Fibroblast of lung (primary cell): ENCODE measurements around the gene TRAF6. TPM values are rescaled to one million over a fixed set of nuclear protein-coding genes. Genes with fewer than 3 reads are reported as not detected.

ENCODE experiments used
- DNase-seq, 2 donors: peaks; one replicate each; pipeline versions ENCODE4 v3.0.0 to v3.0.0-alpha.2; 2010; ENCODE audit warnings: low read depth in 2 of 2
- H2AFZ ChIP-seq: 2 replicates; pipeline ENCODE4 v1.5.1; 2012; ENCODE audit warnings: low read length, control low read depth, inconsistent platforms
- H3K27ac ChIP-seq: 2 replicates; pipeline ENCODE4 v1.5.1; 2011; ENCODE audit warnings: low read length, control low read depth; ENCODE audit not compliant: insufficient read depth
- H3K27me3 ChIP-seq: 2 replicates; pipeline ENCODE4 v1.5.1; 2011; ENCODE audit warnings: mild to moderate bottlenecking, low read length; ENCODE audit not compliant: control insufficient read depth, insufficient read depth
- H3K36me3 ChIP-seq: 2 replicates; pipeline ENCODE4 v1.5.1; 2011; ENCODE audit warnings: low read length; ENCODE audit not compliant: control insufficient read depth, insufficient read depth
- H3K4me1 ChIP-seq: 2 replicates; pipeline ENCODE4 v1.5.1; 2011; ENCODE audit warnings: low read length; ENCODE audit not compliant: control insufficient read depth, insufficient read depth; ENCODE audit errors: extremely low read depth
- H3K4me2 ChIP-seq: 2 replicates; pipeline ENCODE4 v1.5.1; 2011; ENCODE audit warnings: low read length, control low read depth; ENCODE audit not compliant: insufficient read depth; ENCODE audit errors: extremely low read depth
- H3K4me3 ChIP-seq, 4 experiments: fragments of 200-600 bp in 1 of 4; sonication (generic) in 1 of 4; replicated peaks in 1 of 4; 2 replicates each; pipeline ENCODE4 v1.5.1; 2011 to 2016; ENCODE audit warnings: low read length in 4 of 4, low read depth in 3 of 4, mild to moderate bottlenecking in 3 of 4, control low read depth in 2 of 4, inconsistent platforms in 1 of 4, mixed read lengths in 1 of 4; ENCODE audit not compliant: insufficient read depth in 1 of 4; ENCODE audit errors: control extremely low read depth in 1 of 4
- H3K79me2 ChIP-seq: 2 replicates; pipeline ENCODE4 v1.5.1; 2012; ENCODE audit warnings: mild to moderate bottlenecking, low read length, inconsistent platforms; ENCODE audit not compliant: control insufficient read depth, insufficient read depth
- H3K9ac ChIP-seq: 2 replicates; pipeline ENCODE4 v1.5.1; 2011; ENCODE audit warnings: mild to moderate bottlenecking, low read length, control low read depth; ENCODE audit not compliant: insufficient read depth
- H3K9me3 ChIP-seq: 2 replicates; pipeline ENCODE4 v1.5.1; 2012; ENCODE audit warnings: low read depth, low read length; ENCODE audit not compliant: control insufficient read depth, insufficient read depth
- H4K20me1 ChIP-seq: 2 replicates; pipeline ENCODE4 v1.5.1; 2011; ENCODE audit warnings: low read length; ENCODE audit not compliant: control insufficient read depth, insufficient read depth; ENCODE audit errors: extremely low read depth
- CTCF ChIP-seq, 2 donors: IDR thresholded peaks in 1 of 2; conservative IDR thresholded peaks in 1 of 2; 1 replicate in 1 of 2; 2 replicates in 1 of 2; pipeline ENCODE4 v1.5.1; 2011 to 2012; ENCODE audit warnings: low read length in 2 of 2, control low read depth in 1 of 2, inconsistent platforms in 1 of 2, low read depth in 1 of 2, mild to moderate bottlenecking in 1 of 2
- EZH2 ChIP-seq: IDR thresholded peaks from 2 replicates; pipeline ENCODE4 v1.5.1; 2012; ENCODE audit warnings: low read length, control low read depth, mild to moderate bottlenecking; ENCODE audit errors: missing control alignments
- polyA plus RNA-seq, 2 donors: library from polyadenylated mRNA; depleted of rRNA in 1 of 2; stranded (reverse) in 1 of 2; unstranded in 1 of 2; fragments of >200 nt; gene quantifications; 2 replicates each; pipeline ENCODE4 v1.2.1, GENCODE V29; 2011 to 2012; ENCODE audit warnings: missing spikeins in 1 of 2
- total RNA-seq: library from RNA; depleted of rRNA; stranded (reverse); fragments of >200 nt; gene quantifications from 2 replicates; pipeline ENCODE4 v1.2.1, GENCODE V29; 2014

The TRAF6 gene
- total and polyA plus RNA-seq, 2 donors (not counting 1 experiment from before 2014, with no cell fraction given): 6.6 to 9.0 TPM

DNA sequence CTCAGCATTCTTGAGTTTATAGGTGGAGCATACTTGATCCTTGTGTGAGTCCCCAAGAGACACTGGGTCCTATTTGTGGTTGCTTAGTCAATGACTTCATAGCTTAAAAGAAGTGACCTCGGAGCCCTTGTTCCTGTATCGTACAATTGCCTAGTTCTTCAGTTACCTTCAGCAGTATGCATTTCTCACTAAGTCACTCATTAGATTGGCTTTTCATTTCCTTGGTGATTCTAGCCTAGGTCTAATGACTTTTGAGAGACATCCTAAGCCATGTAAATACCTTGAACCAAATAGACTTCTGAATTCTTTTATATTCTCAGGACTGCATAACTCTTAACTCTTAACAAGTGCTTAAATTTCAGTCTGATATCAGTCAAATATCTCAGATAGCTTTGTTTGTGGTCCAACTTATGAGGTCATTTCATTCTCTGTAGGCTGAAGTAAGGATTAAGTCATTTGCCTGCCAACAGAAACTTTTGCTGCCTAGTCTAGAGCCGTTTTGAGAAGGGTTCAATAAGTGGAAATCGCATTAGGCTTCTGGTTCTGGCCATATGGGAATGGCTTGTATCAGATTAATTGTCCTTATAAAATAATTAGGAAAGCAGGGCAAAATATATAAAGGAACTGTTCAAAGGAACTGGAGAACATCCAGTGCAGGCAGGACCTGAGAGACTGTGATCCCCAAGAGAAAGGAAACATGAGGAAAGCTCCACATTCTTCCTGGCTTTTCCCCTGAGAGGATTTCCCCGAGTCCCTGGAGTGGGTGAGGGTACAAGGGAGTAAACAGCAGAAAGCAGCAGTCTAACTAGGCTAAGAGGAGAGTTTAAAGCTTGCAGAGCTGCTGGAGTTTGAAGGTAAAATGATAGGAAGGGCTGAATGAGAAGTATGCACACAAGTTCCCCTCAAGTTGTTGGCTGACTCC is 39.9 kb downstream of the TRAF6 start:
- no peaks in the 10 kb centered on the region for H3K79me2 ChIP-seq
- H3K9ac ChIP-seq: no peak overlapping the region
- DNase-seq: peak; percentile 37 to 92
- peak overlapping the region; percentile 16 for H3K4me2 ChIP-seq
- no peak for TF ChIP-seq CTCF (conservative IDR thresholded peaks at IDR 0.05 in 1 of 2, IDR thresholded peaks at IDR 0.05 in 1 of 2; ENCODE audit: low read depth in 1 of 2, low read length in 2 of 2)
- no peak for TF ChIP-seq EZH2
- H4K20me1 ChIP-seq: no peaks in the 10 kb centered on the region
- no peaks in the 10 kb centered on the region for H3K27me3 ChIP-seq
- no peaks in the 10 kb centered on the region for H3K9me3 ChIP-seq
- no peak overlapping the region for H3K4me3 ChIP-seq
- H2AFZ ChIP-seq: no peak overlapping the region
- no peaks in the 10 kb centered on the region for H3K36me3 ChIP-seq
- H3K27ac ChIP-seq: no peak overlapping the region
- H3K4me1 ChIP-seq: peaks cover 9% of the 10 kb centered on the region

GRCh38 chr11:36469063-36469462 is 41.0 kb downstream of the TRAF6 start:
- no peak for TF ChIP-seq EZH2
- peak in 1 of 2 donors; percentile 33 for TF ChIP-seq CTCF (conservative IDR thresholded peaks at IDR 0.05 in 1 of 2, IDR thresholded peaks at IDR 0.05 in 1 of 2; ENCODE audit: low read depth in 1 of 2, low read length in 2 of 2)
- DNase-seq: peak in 1 of 2 donors; percentile 37
- no peaks in the 10 kb centered on the region for H3K36me3 ChIP-seq
- no peak overlapping the region for H3K4me3 ChIP-seq
- no peaks in the 10 kb centered on the region for H3K9me3 ChIP-seq
- no peak overlapping the region for H3K9ac ChIP-seq
- H3K27me3 ChIP-seq: no peaks in the 10 kb centered on the region
- H3K4me2 ChIP-seq: no peak overlapping the region
- H3K79me2 ChIP-seq: no peaks in the 10 kb centered on the region
- no peaks in the 10 kb centered on the region for H4K20me1 ChIP-seq
- no peak overlapping the region for H3K27ac ChIP-seq
- H3K4me1 ChIP-seq: peaks cover 11% of the 10 kb centered on the region
- no peak overlapping the region for H2AFZ ChIP-seq

GRCh38 chr11:36467916-36468315 is 42.2 kb downstream of the TRAF6 start:
- Histone ChIP-seq H2AFZ (no peak overlapping the region), H3K4me3 (no peak overlapping the region), H3K9me3 (no peaks in the 10 kb centered on the region), H3K79me2 (no peaks in the 10 kb centered on the region), H3K36me3 (no peaks in the 10 kb centered on the region), H4K20me1 (no peaks in the 10 kb centered on the region), H3K27me3 (no peaks in the 10 kb centered on the region), H3K4me2 (no peak overlapping the region), H3K4me1 (peaks cover 18% of the 10 kb centered on the region), H3K9ac (no peak overlapping the region), H3K27ac (no peak overlapping the region)
- DNase-seq: no peak
- TF ChIP-seq EZH2 (no peak), CTCF (conservative IDR thresholded peaks at IDR 0.05 in 1 of 2, IDR thresholded peaks at IDR 0.05 in 1 of 2; ENCODE audit: low read depth in 1 of 2, low read length in 2 of 2) (no peak)
